HL-60 (cell line): Measurements from ENCODE around the gene GPC5.

Source experiments
- GABPA ChIP-seq: IDR thresholded peaks from 2 replicates; pipeline ENCODE4 v1.6.1; 2012; ENCODE audit warnings: low read depth
- POLR2AphosphoS5 ChIP-seq: IDR thresholded peaks from 2 replicates; pipeline ENCODE4 v1.6.1; 2012; ENCODE audit warnings: low read depth
- SPI1 ChIP-seq: IDR thresholded peaks from 2 replicates; pipeline ENCODE4 v1.6.1; 2012; ENCODE audit warnings: low read depth, mild to moderate bottlenecking, borderline replicate concordance
- TF ChIP-seq, protein P1 (sequence below): IDR thresholded peaks from one replicate; pipeline ENCODE4 v1.5.1; 2011; ENCODE audit warnings: low read length, control low read depth, inconsistent platforms; ENCODE audit not compliant: insufficient read depth
- TF ChIP-seq, protein P2 (sequence below): IDR thresholded peaks from 2 replicates; pipeline ENCODE4 v1.6.1; 2012; ENCODE audit warnings: low read depth; ENCODE audit not compliant: insufficient replicate concordance

DNA sequence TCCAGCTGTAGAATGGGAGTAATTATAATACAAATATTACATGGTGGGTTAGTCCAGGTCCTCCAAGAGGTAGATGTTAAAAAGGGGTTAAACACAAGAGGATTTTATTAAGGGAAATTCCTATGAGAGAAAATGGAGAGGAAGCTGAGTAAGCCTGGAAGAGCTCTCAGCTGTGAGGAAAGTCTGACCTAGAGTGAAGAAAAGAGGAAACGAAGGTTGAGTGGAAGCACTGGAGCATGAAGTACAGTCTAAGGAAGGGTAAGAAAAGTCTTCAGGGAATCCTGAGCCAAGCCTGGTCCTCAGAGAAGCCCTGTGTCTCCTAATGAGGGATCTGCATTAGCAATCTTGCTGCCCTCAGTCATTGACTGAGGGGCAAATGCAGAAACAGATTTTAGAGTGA is 506.2 kb downstream of the GPC5 start:
- TF ChIP-seq, protein P1, sequence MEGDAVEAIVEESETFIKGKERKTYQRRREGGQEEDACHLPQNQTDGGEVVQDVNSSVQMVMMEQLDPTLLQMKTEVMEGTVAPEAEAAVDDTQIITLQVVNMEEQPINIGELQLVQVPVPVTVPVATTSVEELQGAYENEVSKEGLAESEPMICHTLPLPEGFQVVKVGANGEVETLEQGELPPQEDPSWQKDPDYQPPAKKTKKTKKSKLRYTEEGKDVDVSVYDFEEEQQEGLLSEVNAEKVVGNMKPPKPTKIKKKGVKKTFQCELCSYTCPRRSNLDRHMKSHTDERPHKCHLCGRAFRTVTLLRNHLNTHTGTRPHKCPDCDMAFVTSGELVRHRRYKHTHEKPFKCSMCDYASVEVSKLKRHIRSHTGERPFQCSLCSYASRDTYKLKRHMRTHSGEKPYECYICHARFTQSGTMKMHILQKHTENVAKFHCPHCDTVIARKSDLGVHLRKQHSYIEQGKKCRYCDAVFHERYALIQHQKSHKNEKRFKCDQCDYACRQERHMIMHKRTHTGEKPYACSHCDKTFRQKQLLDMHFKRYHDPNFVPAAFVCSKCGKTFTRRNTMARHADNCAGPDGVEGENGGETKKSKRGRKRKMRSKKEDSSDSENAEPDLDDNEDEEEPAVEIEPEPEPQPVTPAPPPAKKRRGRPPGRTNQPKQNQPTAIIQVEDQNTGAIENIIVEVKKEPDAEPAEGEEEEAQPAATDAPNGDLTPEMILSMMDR = no peak
- TF ChIP-seq GABPA (no peak), POLR2AphosphoS5 (no peak), SPI1 (no peak; the same call in 1 of the 2 replicates)
- TF ChIP-seq, protein P2, sequence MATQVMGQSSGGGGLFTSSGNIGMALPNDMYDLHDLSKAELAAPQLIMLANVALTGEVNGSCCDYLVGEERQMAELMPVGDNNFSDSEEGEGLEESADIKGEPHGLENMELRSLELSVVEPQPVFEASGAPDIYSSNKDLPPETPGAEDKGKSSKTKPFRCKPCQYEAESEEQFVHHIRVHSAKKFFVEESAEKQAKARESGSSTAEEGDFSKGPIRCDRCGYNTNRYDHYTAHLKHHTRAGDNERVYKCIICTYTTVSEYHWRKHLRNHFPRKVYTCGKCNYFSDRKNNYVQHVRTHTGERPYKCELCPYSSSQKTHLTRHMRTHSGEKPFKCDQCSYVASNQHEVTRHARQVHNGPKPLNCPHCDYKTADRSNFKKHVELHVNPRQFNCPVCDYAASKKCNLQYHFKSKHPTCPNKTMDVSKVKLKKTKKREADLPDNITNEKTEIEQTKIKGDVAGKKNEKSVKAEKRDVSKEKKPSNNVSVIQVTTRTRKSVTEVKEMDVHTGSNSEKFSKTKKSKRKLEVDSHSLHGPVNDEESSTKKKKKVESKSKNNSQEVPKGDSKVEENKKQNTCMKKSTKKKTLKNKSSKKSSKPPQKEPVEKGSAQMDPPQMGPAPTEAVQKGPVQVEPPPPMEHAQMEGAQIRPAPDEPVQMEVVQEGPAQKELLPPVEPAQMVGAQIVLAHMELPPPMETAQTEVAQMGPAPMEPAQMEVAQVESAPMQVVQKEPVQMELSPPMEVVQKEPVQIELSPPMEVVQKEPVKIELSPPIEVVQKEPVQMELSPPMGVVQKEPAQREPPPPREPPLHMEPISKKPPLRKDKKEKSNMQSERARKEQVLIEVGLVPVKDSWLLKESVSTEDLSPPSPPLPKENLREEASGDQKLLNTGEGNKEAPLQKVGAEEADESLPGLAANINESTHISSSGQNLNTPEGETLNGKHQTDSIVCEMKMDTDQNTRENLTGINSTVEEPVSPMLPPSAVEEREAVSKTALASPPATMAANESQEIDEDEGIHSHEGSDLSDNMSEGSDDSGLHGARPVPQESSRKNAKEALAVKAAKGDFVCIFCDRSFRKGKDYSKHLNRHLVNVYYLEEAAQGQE = no peak
